K562 (cell line): Measurements from ENCODE around the gene PRMT2. TPM values are rescaled to one million over a fixed set of nuclear protein-coding genes. Genes with fewer than 3 reads are reported as not detected.
A peak's percentile ranks its signal among the peaks of the same experiment; 100 is the strongest.

Experiments used
- ATAC-seq: fragments of 200-7000 bp; cut with Tn5 transposase; 3 replicates; pipeline ENCODE4 v1.9.1; 2020; ENCODE audit warnings: moderate library complexity
- BruUV-seq: library from RNA; stranded (reverse); fragments of 400-500 nt; replicated peaks from 2 replicates; lab custom pipeline; 2021; lab: Mats Ljungman, UMichigan
- CTCF ChIA-PET: fragments of 300-600 bp; formaldehyde crosslinking; extraction: SDS; loops from one replicate; lab custom pipeline; 2021; ENCODE audit warnings: low intra/inter-chr PET ratio; lab: Yijun Ruan, JAX
- POLR2A ChIA-PET: fragments of 300-600, 350-650 bp; sonication (Branson Sonifier 250); formaldehyde crosslinking; extraction: SDS; loops from one replicate; lab custom pipeline; 2021; ENCODE audit warnings: antibody characterized with exemption, inconsistent platforms; lab: Yijun Ruan, JAX
- DNase-seq, 4 experiments: peaks; one replicate each; pipeline versions ENCODE4 v3.0.0 to v3.0.0-alpha.2; 2011 to 2018; ENCODE audit warnings: low spot score in 3 of 4, mixed read lengths in 3 of 4; ENCODE audit errors: extremely low read depth in 1 of 4
- FAIRE-seq: peaks from 2 replicates; lab custom pipeline; 2011; peaks lifted over from hg19 to GRCh38; lab: Jason Lieb, UNC
- H2AFZ ChIP-seq: 2 replicates; pipeline ENCODE4 v1.6.0; 2011; ENCODE audit warnings: low read depth, low read length, control low read depth, inconsistent platforms
- H3K27ac ChIP-seq: fragments of 200-600 bp; 3 replicates; pipeline ENCODE4 v1.8.0; 2011; ENCODE audit warnings: low read depth, mild to moderate bottlenecking, control low read depth, inconsistent platforms, low read length, moderate library complexity, mixed read lengths; ENCODE audit errors: extremely low read depth
- H3K27me3 ChIP-seq, 2 experiments: fragments of 300-600 bp in 1 of 2; 2 replicates in 1 of 2; 3 replicates in 1 of 2; pipeline versions ENCODE4 v1.6.0 to v1.8.0; 2011; ENCODE audit warnings: inconsistent platforms in 2 of 2, low read length in 2 of 2, mild to moderate bottlenecking in 1 of 2, mixed read lengths in 1 of 2, moderate library complexity in 1 of 2; ENCODE audit not compliant: control insufficient read depth in 2 of 2, insufficient read depth in 2 of 2
- H3K36me3 ChIP-seq: fragments of 300-600 bp; 3 replicates; pipeline ENCODE4 v1.8.0; 2011; ENCODE audit warnings: mild to moderate bottlenecking, low read length, inconsistent platforms; ENCODE audit not compliant: control insufficient read depth, insufficient read depth
- H3K4me1 ChIP-seq, 2 experiments: fragments of 200-600 bp in 1 of 2; replicated peaks in 1 of 2; 2 replicates in 1 of 2; 3 replicates in 1 of 2; pipeline versions ENCODE4 v1.5.1 to v1.8.0; 2011; ENCODE audit warnings: inconsistent platforms in 2 of 2, low read length in 2 of 2, mild to moderate bottlenecking in 1 of 2, mixed read lengths in 1 of 2, moderate library complexity in 1 of 2; ENCODE audit not compliant: control insufficient read depth in 2 of 2, insufficient read depth in 2 of 2
- H3K4me2 ChIP-seq: 2 replicates; pipeline ENCODE4 v1.6.1; 2011; ENCODE audit warnings: low read length, control low read depth, inconsistent platforms, mixed read lengths; ENCODE audit not compliant: insufficient read depth
- H3K4me3 ChIP-seq: fragments of 200-600 bp; sonication (generic), shearing (Covaris generic); 2 replicates; pipeline ENCODE4 v1.5.1; 2016; ENCODE audit warnings: control low read depth, inconsistent platforms
- H3K79me2 ChIP-seq: fragments of 200-600 bp; 3 replicates; pipeline ENCODE4 v1.8.0; 2011; ENCODE audit warnings: low read length, inconsistent platforms; ENCODE audit not compliant: control insufficient read depth, insufficient read depth
- H3K9ac ChIP-seq, 2 experiments: 2 replicates each; pipeline versions ENCODE4 v1.6.0 to v1.6.1; 2011; ENCODE audit warnings: low read depth in 2 of 2, low read length in 2 of 2, control low read depth in 1 of 2, inconsistent platforms in 1 of 2, mild to moderate bottlenecking in 1 of 2, mixed read lengths in 1 of 2; ENCODE audit not compliant: insufficient read depth in 1 of 2
- H3K9me1 ChIP-seq: one replicate; pipeline ENCODE4 v1.6.0; 2011; ENCODE audit warnings: inconsistent platforms, mild to moderate bottlenecking, low read length, moderate library complexity; ENCODE audit not compliant: control insufficient read depth, insufficient read depth
- H3K9me3 ChIP-seq: replicated peaks from 2 replicates; pipeline ENCODE4 v1.5.1; 2011; ENCODE audit warnings: low read depth, low read length, inconsistent platforms; ENCODE audit not compliant: control insufficient read depth, insufficient read depth
- H4K20me1 ChIP-seq: replicated peaks from 2 replicates; pipeline ENCODE4 v1.6.1; 2011; ENCODE audit warnings: low read length, inconsistent platforms, mixed read lengths; ENCODE audit not compliant: control insufficient read depth, insufficient read depth
- BMI1 ChIP-seq: fragments of 150-350 bp; IDR thresholded peaks from 2 replicates; pipeline ENCODE4 v1.6.1; 2014; ENCODE audit warnings: low read length
- E2F4 ChIP-seq: sonication (generic); formaldehyde crosslinking; IDR thresholded peaks from 2 replicates; pipeline ENCODE4 v1.8.0; 2022; ENCODE audit warnings: mild to moderate bottlenecking, low read depth, missing genetic modification reagents
- GTF2A2 ChIP-seq: IDR thresholded peaks from 2 replicates; pipeline ENCODE4 v1.6.1; 2016; ENCODE audit warnings: mild to moderate bottlenecking, missing genetic modification characterization, missing compliant biosample characterization
- KLF1 ChIP-seq: fragments of 450-650 bp; IDR thresholded peaks from 2 replicates; pipeline ENCODE4 v1.6.1; 2016; ENCODE audit warnings: missing genetic modification characterization, missing compliant biosample characterization
- POU5F1 ChIP-seq: fragments of 150-350 bp; IDR thresholded peaks from 2 replicates; pipeline ENCODE4 v1.6.1; 2014; ENCODE audit warnings: borderline replicate concordance, low read length, low read depth, mild to moderate bottlenecking; ENCODE audit not compliant: partially characterized antibody
- RBM15 ChIP-seq: fragments of 200-400 bp; formaldehyde crosslinking; IDR thresholded peaks from 2 replicates; pipeline ENCODE4 v1.6.1; 2018; ENCODE audit warnings: mild to moderate bottlenecking, low read length, moderate library complexity; ENCODE audit not compliant: insufficient read depth
- SPI1 ChIP-seq: IDR thresholded peaks from 2 replicates; pipeline ENCODE4 v1.6.1; 2011; ENCODE audit warnings: low read depth, low read length, control low read depth, borderline replicate concordance
- ZEB2 ChIP-seq: fragments of 450-650 bp; IDR thresholded peaks from 2 replicates; pipeline ENCODE4 v1.6.1; 2016
- ZNF512 ChIP-seq: IDR thresholded peaks from 2 replicates; pipeline ENCODE4 v1.6.1; 2016; ENCODE audit warnings: missing genetic modification characterization, missing compliant biosample characterization
- WGBS: fragments of 100-300 bp; shearing (Covaris generic); methylation state at CpG from one replicate; pipeline ENCODE4 v1.1.6; 2016; ENCODE audit warnings: low coverage, mixed read lengths; ENCODE audit not compliant: insufficient coverage; ENCODE audit errors: missing lambda C conversion rate; 5-methylcytosine and 5-hydroxymethylcytosine counted together
- in situ Hi-C: fragments of 300-500 bp; cut with MboI; formaldehyde crosslinking; loops from 4 replicates; pipeline ENCODE4 v1.15.0; 2018; ENCODE audit warnings: inconsistent platforms, mixed read lengths
- intact Hi-C: fragments of 100-400 bp; cut with micrococcal nuclease; formaldehyde crosslinking; loops from 2 replicates; pipeline ENCODE4 v1.14.2; 2022
- polyA plus RNA-seq, 8 experiments: library from polyadenylated mRNA; depleted of rRNA in 4 of 8; stranded (reverse) in 5 of 8; unstranded in 3 of 8; fragments of >200 nt; fragmentation: Nextera tagmentation in 2 of 8; fragmentation: Illumina TruSeq in 1 of 8; extraction: Ambion mirVana in 2 of 8; extraction: Trizol in 1 of 8; gene quantifications; 2 replicates each; pipeline versions ENCODE4 v1.2.1 to v1.2.3, GENCODE V29; 2011 to 2014; ENCODE audit warnings: inconsistent platforms in 1 of 8, missing spikeins in 1 of 8
- total RNA-seq, 7 experiments: library from RNA; depleted of rRNA in 6 of 7; stranded (reverse); fragments of >200 nt in 6 of 7; fragmentation: Illumina TruSeq in 2 of 7; extraction: Trizol in 2 of 7; gene quantifications; 2 replicates each; pipeline versions ENCODE4 v1.2.1 to v1.2.3, GENCODE V29; 2011 to 2021; ENCODE audit warnings: low replicate concordance in 1 of 7

PRMT2 gene
- total and polyA plus RNA-seq, 9 of the 15 experiments (the other 6 are each of a cell fraction or from before 2014, with no cell fraction given), result 37.2 to 85.7 (median 59.3) TPM

GRCh38 chr21:46607636-46608035 lies 27.8 kb upstream of the PRMT2 start (continued):
- TF ChIP-seq RBM15, result no peak
- TF ChIP-seq E2F4 (CRISPR knock-in tag), result no peak
- TF ChIP-seq ZNF512 (tag), result no peak
- TF ChIP-seq ZEB2, result no peak
- TF ChIP-seq GTF2A2 (tag), result no peak
- TF ChIP-seq BMI1, result no peak
- TF ChIP-seq KLF1 (tag), result no peak

- TF ChIP-seq POU5F1, result no peak
- peak; percentile 70 for TF ChIP-seq SPI1
- Histone ChIP-seq H4K20me1 (no peaks in the 10 kb centered on the region), H3K36me3 (no peaks in the 10 kb centered on the region), H3K27ac (no peak overlapping the region), H2AFZ (no peak overlapping the region), H3K27me3 (peaks cover 44 to 47% of the 10 kb centered on the region in 2 experiments), H3K9me3 (no peaks in the 10 kb centered on the region; the same call in 1 of the 2 replicates), H3K4me2 (no peak overlapping the region), H3K79me2 (no peaks in the 10 kb centered on the region), H3K9ac (no peak overlapping the region), H3K4me3 (no peak overlapping the region), H3K4me1 (peaks cover 0 to 3% of the 10 kb centered on the region in 2 experiments; a peak in 1 of 5 replicates), H3K9me1 (no peaks in the 10 kb centered on the region)
- no TSS peak for BruUV-seq
- DNase-seq, result peak in 1 of 4 experiments; percentile 2
- CTCF ChIA-PET, result no interaction called here
- in situ Hi-C loops (no loop called here), intact Hi-C loops (no loop called here)
- 2% methylated on average over 3 of the region's 3 CpGs for WGBS
- POLR2A ChIA-PET, result interaction anchor here (0.6 to 1.1 kb wide), 4 partner anchors 9 to 137 kb away, joined by 3 to 4 read pairs (median 4); no protein-coding TSS in a partner anchor
- ATAC-seq, result no peak
- FAIRE-seq, result no peak
Measured at GRCh38 chr21:46608672-46609111, 26.8 kb upstream of the PRMT2 start.
